ENCODE data around the gene CAMSAP2.

Gene CAMSAP2

DNA sequence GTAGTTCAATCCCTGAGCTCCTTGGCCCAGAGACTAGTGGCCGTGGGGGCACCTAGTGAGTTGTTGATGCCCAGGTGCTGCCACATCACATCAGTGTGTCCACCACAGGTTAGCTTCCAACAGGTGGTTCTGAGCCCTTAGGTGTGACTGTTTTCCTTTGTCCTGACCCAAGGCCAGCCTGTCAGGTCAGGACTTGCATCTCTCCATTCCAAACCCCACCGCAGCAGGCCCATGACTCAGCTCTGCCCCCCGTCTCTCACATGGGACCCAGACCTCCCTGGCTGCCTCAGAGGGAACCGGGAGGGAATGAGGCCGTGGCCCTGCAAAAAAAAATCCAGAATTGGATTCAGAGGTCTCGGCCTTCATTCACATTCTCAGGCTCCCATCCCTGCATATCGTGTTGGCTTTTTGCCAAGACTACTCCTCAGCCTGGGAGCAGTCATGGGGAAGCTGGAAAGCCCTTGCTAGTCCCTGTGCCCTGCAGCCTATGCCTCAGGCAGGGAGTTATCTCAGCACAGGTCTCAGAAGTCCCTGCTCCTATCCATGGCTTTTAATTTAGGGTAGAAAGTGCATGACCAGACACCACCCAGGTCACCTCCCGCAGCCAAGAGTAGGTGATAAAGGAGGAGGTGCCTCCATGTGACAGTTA lies 163.2 kb downstream of the CAMSAP2 start:
- no peak for DNase-seq

- no peak for DNase-seq
Observed at GRCh38 chr1:200903793-200904192, 165.1 kb downstream of the CAMSAP2 start.

GRCh38 chr1:200904772-200905171 lies 166.1 kb downstream of the CAMSAP2 start:
- DNase-seq = no peak

- no peak for DNase-seq
Observed at GRCh38 chr1:200905411-200906052, 166.8 kb downstream of the CAMSAP2 start.

DNA sequence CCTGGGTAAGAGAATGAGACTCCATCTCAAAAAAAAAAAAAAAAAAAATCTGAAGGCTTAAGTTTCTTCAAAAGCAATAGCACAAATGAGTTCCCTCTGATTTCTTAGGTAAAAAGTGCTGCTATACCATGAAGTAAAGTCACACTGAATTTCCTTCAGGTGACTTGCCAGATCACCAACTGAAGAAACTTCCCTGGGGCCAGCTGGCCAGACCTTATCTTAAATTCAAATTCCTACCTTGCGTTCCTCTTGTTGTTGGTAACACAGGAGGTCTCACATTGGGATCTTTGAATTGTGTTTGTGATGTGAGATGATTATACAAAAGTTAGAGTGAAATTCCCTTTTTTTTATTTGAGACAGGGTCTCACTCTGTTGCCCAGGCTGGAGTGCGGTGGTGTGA lies 167.8 kb downstream of the CAMSAP2 start:
- DNase-seq = no peak

GRCh38 chr1:200907611-200908097 lies 169.0 kb downstream of the CAMSAP2 start:
- peak; percentile 10 for DNase-seq

- DNase-seq = no peak
Observed at GRCh38 chr1:200908191-200908868, 169.6 kb downstream of the CAMSAP2 start.

DNA sequence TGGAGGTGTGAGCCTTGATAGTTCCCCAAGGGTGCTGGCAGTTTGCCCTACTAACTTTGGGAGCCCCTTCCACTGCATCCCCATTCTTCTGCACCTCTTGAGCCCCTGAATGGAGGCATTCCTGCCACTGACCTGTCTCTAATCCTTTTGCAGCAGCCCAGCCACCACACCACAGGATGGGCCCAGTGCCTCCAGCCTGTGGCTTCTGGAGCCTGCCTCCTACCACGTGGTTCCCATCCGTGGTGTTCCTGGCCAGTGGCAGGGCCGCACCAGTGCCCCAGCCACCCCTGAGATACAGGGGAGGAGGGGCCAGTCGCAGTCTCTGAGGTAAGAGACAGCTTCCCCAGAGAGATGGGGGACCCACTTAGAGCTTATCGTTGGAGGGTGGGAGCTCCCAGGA lies 170.4 kb downstream of the CAMSAP2 start:
- DNase-seq = no peak

DNA sequence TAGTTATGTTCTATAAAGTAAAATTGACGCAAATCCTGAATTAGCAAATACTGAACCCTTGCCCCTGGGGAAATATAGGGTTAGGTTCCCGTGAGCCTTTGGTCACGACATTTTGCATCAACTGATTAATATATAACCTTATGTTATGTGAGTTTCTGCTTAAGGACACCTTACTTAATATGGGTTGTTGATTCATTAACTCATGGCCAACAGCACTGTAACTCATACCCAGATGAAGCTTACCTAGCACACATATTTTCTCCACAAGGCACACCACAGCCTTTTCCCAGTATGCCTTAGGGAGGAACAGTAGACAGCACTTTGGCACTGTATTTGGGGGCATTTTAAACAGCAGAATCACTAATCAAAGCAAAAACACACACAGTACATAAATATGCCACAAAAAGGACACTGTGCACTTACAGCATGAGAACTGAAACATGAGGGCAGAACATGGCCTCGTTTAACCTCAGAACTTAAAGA lies 171.1 kb downstream of the CAMSAP2 start:
- DNase-seq = no peak
